H9 (cell line): ENCODE results near the gene ZNF683. TPM values are rescaled to one million over a fixed set of nuclear protein-coding genes. Genes with fewer than 3 reads are reported as not detected.

Experiments used
- DNase-seq: peaks from one replicate; pipeline ENCODE4 v3.0.0-alpha.2; 2017
- H2AFZ ChIP-seq: one replicate; pipeline ENCODE4 v1.6.1; 2013; ENCODE audit warnings: mild to moderate bottlenecking, low read length, control low read depth, moderate library complexity
- H2AK5ac ChIP-seq: 2 replicates; pipeline ENCODE4 v1.6.1; 2013; ENCODE audit warnings: low read length, control low read depth, mixed read lengths; ENCODE audit not compliant: insufficient read length
- H2BK120ac ChIP-seq: one replicate; pipeline ENCODE4 v1.6.1; 2013; ENCODE audit warnings: low read depth, mild to moderate bottlenecking, low read length, control low read depth, inconsistent platforms; ENCODE audit not compliant: poor library complexity, severe bottlenecking
- H2BK12ac ChIP-seq: 2 replicates; pipeline ENCODE4 v1.6.1; 2013; ENCODE audit warnings: low read length, control low read depth, mixed read lengths, low read depth; ENCODE audit not compliant: insufficient read length
- H2BK15ac ChIP-seq: 2 replicates; pipeline ENCODE4 v1.6.1; 2013; ENCODE audit warnings: low read depth, low read length, control low read depth
- H2BK20ac ChIP-seq: one replicate; pipeline ENCODE4 v1.6.1; 2013; ENCODE audit warnings: low read depth, mild to moderate bottlenecking, low read length, control low read depth, inconsistent platforms; ENCODE audit not compliant: poor library complexity, severe bottlenecking
- H2BK5ac ChIP-seq: 2 replicates; pipeline ENCODE4 v1.6.1; 2013; ENCODE audit warnings: low read length, control low read depth, mixed read lengths; ENCODE audit not compliant: insufficient read length
- H3K14ac ChIP-seq: 2 replicates; pipeline ENCODE4 v1.6.1; 2013; ENCODE audit warnings: low read length, control low read depth; ENCODE audit not compliant: insufficient read depth
- H3K18ac ChIP-seq: 2 replicates; pipeline ENCODE4 v1.6.1; 2013; ENCODE audit warnings: low read depth, mild to moderate bottlenecking, mixed read lengths, low read length, control low read depth; ENCODE audit not compliant: insufficient read length
- H3K23ac ChIP-seq: 2 replicates; pipeline ENCODE4 v1.6.1; 2013; ENCODE audit warnings: low read length, control low read depth, mixed read lengths, low read depth; ENCODE audit not compliant: insufficient read length
- H3K23me2 ChIP-seq: 2 replicates; pipeline ENCODE4 v1.6.1; 2013; ENCODE audit warnings: low read depth, mild to moderate bottlenecking, mixed read lengths, low read length, control low read depth; ENCODE audit not compliant: insufficient read length, poor library complexity, severe bottlenecking
- H3K27ac ChIP-seq: 2 replicates; pipeline ENCODE4 v1.5.1; 2013; ENCODE audit warnings: low read length, control low read depth, mixed read lengths, low read depth; ENCODE audit not compliant: insufficient read length
- H3K27me3 ChIP-seq: 2 replicates; pipeline ENCODE4 v1.6.1; 2013; ENCODE audit warnings: low read length, control low read depth, inconsistent platforms; ENCODE audit not compliant: insufficient read depth
- H3K4ac ChIP-seq: 2 replicates; pipeline ENCODE4 v1.6.1; 2013; ENCODE audit warnings: low read depth, mild to moderate bottlenecking, control low read depth, inconsistent platforms, low read length, moderate library complexity
- H3K4me1 ChIP-seq: 2 replicates; pipeline ENCODE4 v1.6.1; 2013; ENCODE audit warnings: low read length, control low read depth, inconsistent platforms; ENCODE audit not compliant: insufficient read depth
- H3K4me2 ChIP-seq: 2 replicates; pipeline ENCODE4 v1.6.1; 2013; ENCODE audit warnings: low read length, control low read depth, mixed read lengths; ENCODE audit not compliant: insufficient read length, insufficient read depth
- H3K56ac ChIP-seq: 2 replicates; pipeline ENCODE4 v1.6.1; 2013; ENCODE audit warnings: low read depth, mild to moderate bottlenecking, mixed read lengths, low read length, control low read depth; ENCODE audit not compliant: insufficient read length
- H3K79me1 ChIP-seq: 2 replicates; pipeline ENCODE4 v1.6.1; 2013; ENCODE audit warnings: low read depth, mild to moderate bottlenecking, moderate library complexity, low read length, control low read depth, inconsistent platforms; ENCODE audit not compliant: insufficient read depth, poor library complexity, severe bottlenecking
- H3K79me2 ChIP-seq: 2 replicates; pipeline ENCODE4 v1.6.1; 2013; ENCODE audit warnings: low read length, control low read depth, inconsistent platforms; ENCODE audit not compliant: insufficient read depth
- H3K9ac ChIP-seq: 2 replicates; pipeline ENCODE4 v1.6.1; 2013; ENCODE audit warnings: low read length, control low read depth, mixed read lengths; ENCODE audit not compliant: insufficient read length; ENCODE audit errors: extremely low read depth
- H3K9me3 ChIP-seq: one replicate; pipeline ENCODE4 v1.6.1; 2013; ENCODE audit warnings: low read depth, low read length, inconsistent platforms; ENCODE audit not compliant: control insufficient read depth
- H3T11ph ChIP-seq: one replicate; pipeline ENCODE4 v1.6.1; 2013; ENCODE audit warnings: mild to moderate bottlenecking, low read length, control low read depth, inconsistent platforms
- H4K20me1 ChIP-seq: one replicate; pipeline ENCODE4 v1.6.1; 2013; ENCODE audit not compliant: control insufficient read depth, insufficient read length, insufficient read depth
- H4K5ac ChIP-seq: 2 replicates; pipeline ENCODE4 v1.6.1; 2013; ENCODE audit warnings: low read depth, mild to moderate bottlenecking, mixed read lengths, low read length, control low read depth; ENCODE audit not compliant: insufficient read length
- H4K8ac ChIP-seq: replicated peaks from 2 replicates; pipeline ENCODE4 v1.6.1; 2013; ENCODE audit warnings: low read length, control low read depth, mixed read lengths, low read depth; ENCODE audit not compliant: insufficient read length
- H4K91ac ChIP-seq: 2 replicates; pipeline ENCODE4 v1.6.1; 2013; ENCODE audit warnings: low read depth, mild to moderate bottlenecking, moderate library complexity, mixed read lengths, low read length, control low read depth; ENCODE audit not compliant: insufficient read length
- H3K27ac Mint-ChIP-seq, 3 experiments: 2 replicates in 2 of 3; 3 replicates in 1 of 3; pipeline ENCODE4 v1.8.0; 2020 to 2021; ENCODE audit warnings: mixed read lengths in 3 of 3, mild to moderate bottlenecking in 1 of 3, moderate library complexity in 1 of 3
- H3K27me3 Mint-ChIP-seq: 2 replicates; pipeline ENCODE4 v1.8.0; 2021; ENCODE audit warnings: low read depth, mild to moderate bottlenecking, moderate library complexity, mixed read lengths
- H3K36me3 Mint-ChIP-seq, 3 experiments: 2 replicates in 2 of 3; 3 replicates in 1 of 3; pipeline ENCODE4 v1.8.0; 2020 to 2021; ENCODE audit warnings: low read depth in 3 of 3, mixed read lengths in 3 of 3; ENCODE audit not compliant: insufficient read depth in 1 of 3
- H3K4me1 Mint-ChIP-seq, 2 experiments: 2 replicates each; pipeline ENCODE4 v1.8.0; 2020; ENCODE audit warnings: mixed read lengths in 2 of 2
- H3K4me3 Mint-ChIP-seq, 2 experiments: 2 replicates in 1 of 2; 3 replicates in 1 of 2; pipeline ENCODE4 v1.8.0; 2020 to 2021; ENCODE audit warnings: mild to moderate bottlenecking in 2 of 2, mixed read lengths in 2 of 2, moderate library complexity in 1 of 2
- H3K9me3 Mint-ChIP-seq, 2 experiments: 2 replicates in 1 of 2; 3 replicates in 1 of 2; pipeline ENCODE4 v1.8.0; 2020; ENCODE audit warnings: mild to moderate bottlenecking in 2 of 2, mixed read lengths in 2 of 2, moderate library complexity in 1 of 2
- whole genome bisulfite sequencing: extraction: QIAGEN DNeasy Blood & Tissue Kit; methylation state at CpG from one replicate; pipeline ENCODE4 v1.1.7; 2013; ENCODE audit warnings: missing lambda C conversion rate, low lambda C conversion rate, mixed read lengths; ENCODE audit not compliant: insufficient read length; ENCODE audit errors: extremely low coverage; 5-methylcytosine and 5-hydroxymethylcytosine counted together
- total RNA-seq: library from RNA; stranded (reverse); gene quantifications from 2 replicates; pipeline ENCODE4 v1.2.1, GENCODE V29; 2021
- TF ChIP-seq, protein P1 (sequence below): fragments of 200-600 bp; sonication (generic); conservative IDR thresholded peaks from 3 replicates; pipeline ENCODE4 v1.8.0; 2021; ENCODE audit warnings: antibody characterized with exemption, mild to moderate bottlenecking

The ZNF683 gene
- total RNA-seq, 1 experiment from 2014 or later = not detected

DNA sequence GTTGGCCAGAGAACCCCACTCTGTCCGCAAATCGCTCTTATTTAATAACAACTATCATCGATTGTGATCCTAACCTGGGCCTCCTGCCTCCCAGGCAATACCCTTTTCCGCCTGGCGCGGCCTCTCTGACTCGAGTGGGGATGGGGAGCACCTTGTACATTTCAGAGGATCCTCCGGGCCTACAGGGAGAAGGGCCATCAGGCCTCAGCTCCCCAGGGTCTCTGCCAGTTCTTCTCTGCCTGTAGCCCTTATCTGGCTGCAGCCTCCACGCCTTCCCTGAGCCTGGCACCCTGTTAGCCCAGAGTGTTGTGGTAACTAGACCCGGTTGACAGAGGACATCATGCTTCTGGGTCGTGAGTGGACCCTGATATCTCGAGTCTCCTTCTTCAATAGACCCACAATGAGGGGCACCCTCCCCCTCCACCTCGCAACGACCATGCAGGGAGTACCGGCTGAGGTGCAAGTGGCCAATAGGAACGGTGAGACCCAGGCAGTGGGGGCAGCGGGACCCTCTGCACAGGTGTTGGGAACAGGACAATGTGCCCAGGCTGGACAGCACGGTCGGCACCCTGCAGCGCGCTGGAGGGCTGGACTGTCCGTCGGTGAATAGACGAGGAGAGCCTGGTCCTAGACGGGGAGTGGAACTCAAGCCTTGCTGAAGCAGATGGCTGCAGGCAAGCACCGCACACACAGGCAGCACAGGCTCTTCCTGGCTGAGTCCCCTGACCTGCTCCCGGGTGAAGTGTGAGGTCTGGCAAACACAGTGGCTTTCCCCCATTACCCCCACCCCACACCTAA lies 11.5 kb downstream of the ZNF683 start:
- H3K9me3 Mint-ChIP-seq = no peaks in the 10 kb centered on the region; a peak in 1 of 5 replicates
- no peak overlapping the region for H3K9ac ChIP-seq
- H3K23ac ChIP-seq = no peak overlapping the region
- H2BK120ac ChIP-seq = no peak overlapping the region
- no peak overlapping the region for H4K91ac ChIP-seq
- no peaks in the 10 kb centered on the region for H3K36me3 Mint-ChIP-seq
- H3K9me3 ChIP-seq = no peaks in the 10 kb centered on the region
- peaks cover 44 to 55% of the 10 kb centered on the region in 2 experiments for H3K4me1 Mint-ChIP-seq
- H3K79me1 ChIP-seq = no peaks in the 10 kb centered on the region
- no peak overlapping the region for H3K18ac ChIP-seq
- H3K14ac ChIP-seq = no peak overlapping the region
- no peak overlapping the region for H4K8ac ChIP-seq
- peaks cover 4% of the 10 kb centered on the region for H3K23me2 ChIP-seq
- no CpG with 5 or more reads among the region's 27 CpGs for WGBS
- no peaks in the 10 kb centered on the region for H4K20me1 ChIP-seq
- H2BK5ac ChIP-seq = no peak overlapping the region
- no peaks in the 10 kb centered on the region for H3K79me2 ChIP-seq
- no peak overlapping the region for H3K4ac ChIP-seq
- H2BK12ac ChIP-seq = no peak overlapping the region
- H4K5ac ChIP-seq = no peak overlapping the region
- peak overlapping the region; percentile 69 to 87 for H3K4me3 Mint-ChIP-seq
- no peak overlapping the region for H2BK20ac ChIP-seq
- TF ChIP-seq, protein P1, sequence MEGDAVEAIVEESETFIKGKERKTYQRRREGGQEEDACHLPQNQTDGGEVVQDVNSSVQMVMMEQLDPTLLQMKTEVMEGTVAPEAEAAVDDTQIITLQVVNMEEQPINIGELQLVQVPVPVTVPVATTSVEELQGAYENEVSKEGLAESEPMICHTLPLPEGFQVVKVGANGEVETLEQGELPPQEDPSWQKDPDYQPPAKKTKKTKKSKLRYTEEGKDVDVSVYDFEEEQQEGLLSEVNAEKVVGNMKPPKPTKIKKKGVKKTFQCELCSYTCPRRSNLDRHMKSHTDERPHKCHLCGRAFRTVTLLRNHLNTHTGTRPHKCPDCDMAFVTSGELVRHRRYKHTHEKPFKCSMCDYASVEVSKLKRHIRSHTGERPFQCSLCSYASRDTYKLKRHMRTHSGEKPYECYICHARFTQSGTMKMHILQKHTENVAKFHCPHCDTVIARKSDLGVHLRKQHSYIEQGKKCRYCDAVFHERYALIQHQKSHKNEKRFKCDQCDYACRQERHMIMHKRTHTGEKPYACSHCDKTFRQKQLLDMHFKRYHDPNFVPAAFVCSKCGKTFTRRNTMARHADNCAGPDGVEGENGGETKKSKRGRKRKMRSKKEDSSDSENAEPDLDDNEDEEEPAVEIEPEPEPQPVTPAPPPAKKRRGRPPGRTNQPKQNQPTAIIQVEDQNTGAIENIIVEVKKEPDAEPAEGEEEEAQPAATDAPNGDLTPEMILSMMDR = no peak
- no peak overlapping the region for H2AFZ ChIP-seq
- no peak for DNase-seq
- no peak overlapping the region for H3T11ph ChIP-seq
- H3K27me3 ChIP-seq = no peaks in the 10 kb centered on the region; the same call in 1 of the 2 replicates
- no peak overlapping the region; a peak in 1 of 7 replicates for H3K27ac Mint-ChIP-seq
- H3K27ac ChIP-seq = no peak overlapping the region
- peak overlapping the region; percentile 54 for H3K4me2 ChIP-seq
- peaks cover 66% of the 10 kb centered on the region for H3K27me3 Mint-ChIP-seq
- no peak overlapping the region for H2AK5ac ChIP-seq
- H3K4me1 ChIP-seq = peaks cover 3% of the 10 kb centered on the region; the same call in 1 of the 2 replicates
- no peak overlapping the region for H3K56ac ChIP-seq
- no peak overlapping the region for H2BK15ac ChIP-seq
